ENCODE results near the gene RAVER2.

The RAVER2 gene

GRCh38 chr1:64705591-64705990, 39.3 kb upstream of the RAVER2 start:
- TF ChIP-seq CTCF (conservative IDR thresholded peaks at IDR 0.05; ENCODE audit: low read depth) = no peak
- no peak overlapping the region for H3K27ac ChIP-seq
- CTCF ChIA-PET = no interaction called here
- DNase-seq (ENCODE audit: low spot score) = no peak
- POLR2A ChIA-PET (ENCODE audit: low non-redundant PET) = no interaction called here

GRCh38 chr1:64711266-64711665, 33.6 kb upstream of the RAVER2 start:
- TF ChIP-seq CTCF (conservative IDR thresholded peaks at IDR 0.05; ENCODE audit: low read depth) = no peak
- no peak overlapping the region for H3K27ac ChIP-seq
- ChIA-PET CTCF (no interaction called here), POLR2A (ENCODE audit: low non-redundant PET) (no interaction called here)
- DNase-seq (ENCODE audit: low spot score) = no peak

GRCh38 chr1:64712049-64712448, 32.8 kb upstream of the RAVER2 start:
- CTCF ChIA-PET = no interaction called here
- TF ChIP-seq CTCF (conservative IDR thresholded peaks at IDR 0.05; ENCODE audit: low read depth) = no peak
- POLR2A ChIA-PET (ENCODE audit: low non-redundant PET) = no interaction called here
- no peak overlapping the region for H3K27ac ChIP-seq
- DNase-seq (ENCODE audit: low spot score) = no peak

- TF ChIP-seq CTCF (conservative IDR thresholded peaks at IDR 0.05; ENCODE audit: low read depth) = no peak
- H3K27ac ChIP-seq = no peak overlapping the region
- no peak for DNase-seq (ENCODE audit: low spot score)
- CTCF ChIA-PET = no interaction called here
- POLR2A ChIA-PET (ENCODE audit: low non-redundant PET) = no interaction called here
These were observed 29.7 kb upstream of the RAVER2 start for GRCh38 chr1:64715186-64715585.

- POLR2A ChIA-PET (ENCODE audit: low non-redundant PET) = no interaction called here
- H3K27ac ChIP-seq = no peak overlapping the region
- CTCF ChIA-PET = no interaction called here
- no peak for TF ChIP-seq CTCF (conservative IDR thresholded peaks at IDR 0.05; ENCODE audit: low read depth)
- no peak for DNase-seq (ENCODE audit: low spot score)
These were observed 23.7 kb upstream of the RAVER2 start for GRCh38 chr1:64721135-64721534.

GRCh38 chr1:64721576-64722145, 23.2 kb upstream of the RAVER2 start:
- no peak overlapping the region for H3K27ac ChIP-seq
- CTCF ChIA-PET = no interaction called here
- POLR2A ChIA-PET (ENCODE audit: low non-redundant PET) = no interaction called here
- DNase-seq (ENCODE audit: low spot score) = no peak
- no peak for TF ChIP-seq CTCF (conservative IDR thresholded peaks at IDR 0.05; ENCODE audit: low read depth)

- no peak for DNase-seq (ENCODE audit: low spot score)
- POLR2A ChIA-PET (ENCODE audit: low non-redundant PET) = no interaction called here
- TF ChIP-seq CTCF (conservative IDR thresholded peaks at IDR 0.05; ENCODE audit: low read depth) = no peak
- CTCF ChIA-PET = no interaction called here
- H3K27ac ChIP-seq = no peak overlapping the region
These were observed 17.0 kb upstream of the RAVER2 start for GRCh38 chr1:64727861-64728260.
